Stimulated activated CD8-positive, alpha-beta memory T cell treated with anti-CD3 and anti-CD28 coated beads, Interleukin-15, amount 100 ng/mL, for 1 hour (primary cell): ENCODE results near the gene FGF21.
"Not testable (repeated sequence)": the region's sequence is repeated elsewhere in the genome, so short reads cannot be mapped to it uniquely, and the experiment has no call there.

Source experiments
- DNase-seq: peaks from one replicate; pipeline ENCODE4 v3.0.0-alpha.2; 2020; ENCODE audit warnings: low read depth

Gene FGF21

DNA sequence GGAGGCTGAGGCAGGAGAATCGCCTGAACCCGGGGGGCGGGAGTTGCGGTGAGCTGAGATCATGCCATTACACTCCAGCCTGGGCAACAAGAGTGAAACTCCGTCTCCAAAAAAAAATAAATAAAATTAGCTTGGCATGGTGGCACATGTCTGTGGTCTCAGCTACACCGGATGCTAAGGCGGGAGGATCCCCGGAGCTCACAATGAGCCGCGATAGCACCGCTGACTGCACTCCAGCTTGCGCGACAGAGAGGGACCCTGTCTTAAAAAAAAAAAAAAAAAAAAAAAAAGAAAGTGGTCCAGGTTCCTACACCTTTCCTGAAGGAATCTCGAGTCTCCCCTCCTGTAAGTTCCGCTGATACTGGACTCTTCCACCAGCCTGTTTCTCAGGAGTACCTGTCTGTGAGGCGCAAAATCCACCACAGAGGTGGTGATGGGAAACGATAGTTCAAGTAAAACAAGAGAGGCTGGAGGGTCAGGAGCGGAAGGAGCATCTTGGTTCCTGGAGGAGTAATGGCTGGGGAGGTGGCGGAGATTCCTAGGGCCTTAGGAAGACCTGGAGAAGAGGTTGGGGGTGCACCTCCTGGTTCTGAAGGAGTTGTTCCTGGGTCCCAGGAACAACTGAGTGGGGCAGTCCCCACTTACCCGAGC lies 3.4 kb upstream of the FGF21 start:
- DNase-seq = no peak

DNA sequence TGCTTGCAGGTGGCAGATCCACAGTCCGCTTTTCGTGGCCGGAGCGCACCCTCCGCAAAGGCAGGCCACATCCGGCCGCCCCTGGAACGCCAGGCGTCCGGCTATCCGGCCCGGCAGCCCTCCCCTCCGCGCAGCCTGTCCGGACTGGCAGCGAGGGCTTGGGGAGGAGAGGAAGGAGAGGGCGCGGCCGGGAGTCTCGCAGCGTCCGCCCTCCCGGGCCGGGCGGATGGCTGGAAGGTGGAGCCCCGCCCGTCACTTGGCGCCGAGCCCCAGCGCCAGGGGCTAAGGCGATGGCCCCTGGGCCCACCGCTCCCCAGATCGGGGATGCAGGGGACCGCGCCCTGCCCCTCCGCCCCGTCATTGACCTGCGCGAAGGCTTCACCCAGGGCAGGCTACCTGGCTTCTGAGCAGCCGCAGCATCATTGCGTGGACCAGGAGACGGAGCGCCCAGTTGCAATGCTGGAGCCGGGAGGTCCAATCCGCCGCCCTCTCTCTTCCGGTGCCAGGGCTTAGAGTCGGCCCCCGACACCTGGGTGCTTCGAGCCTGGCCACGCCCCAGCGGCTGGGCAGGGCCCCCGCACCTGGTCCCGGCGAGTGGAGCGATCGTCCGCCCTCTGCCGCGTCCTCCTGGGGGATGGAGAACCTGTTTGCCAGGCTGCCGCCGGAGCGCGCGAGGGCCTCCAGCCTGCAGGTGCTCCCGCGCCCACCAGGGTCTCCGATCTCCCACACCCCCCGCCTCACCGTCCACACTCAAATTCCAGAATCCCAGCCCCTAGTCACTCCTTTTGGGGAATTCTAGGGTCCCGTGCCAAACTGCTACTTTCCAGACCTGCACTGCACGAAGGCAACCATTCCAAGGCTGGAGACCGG lies 2.6 kb upstream of the FGF21 start, which contains the start of gene FUT1:
TSS of gene FUT1 (minus strand) at position 146 of the 870 bp plus-strand sequence. CDS start 1,360 bp downstream, outside the sequence.
- DNase-seq = no peak

DNA sequence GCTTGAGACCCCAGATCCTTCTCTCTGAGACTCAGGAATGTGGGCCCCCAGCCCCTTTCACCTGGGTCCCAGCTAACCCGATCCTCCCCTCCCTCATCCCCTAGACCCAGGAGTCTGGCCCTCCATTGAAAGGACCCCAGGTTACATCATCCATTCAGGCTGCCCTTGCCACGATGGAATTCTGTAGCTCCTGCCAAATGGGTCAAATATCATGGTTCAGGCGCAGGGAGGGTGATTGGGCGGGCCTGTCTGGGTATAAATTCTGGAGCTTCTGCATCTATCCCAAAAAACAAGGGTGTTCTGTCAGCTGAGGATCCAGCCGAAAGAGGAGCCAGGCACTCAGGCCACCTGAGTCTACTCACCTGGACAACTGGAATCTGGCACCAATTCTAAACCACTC lies 463 bp downstream of the FGF21 start:
- DNase-seq = no peak

DNA sequence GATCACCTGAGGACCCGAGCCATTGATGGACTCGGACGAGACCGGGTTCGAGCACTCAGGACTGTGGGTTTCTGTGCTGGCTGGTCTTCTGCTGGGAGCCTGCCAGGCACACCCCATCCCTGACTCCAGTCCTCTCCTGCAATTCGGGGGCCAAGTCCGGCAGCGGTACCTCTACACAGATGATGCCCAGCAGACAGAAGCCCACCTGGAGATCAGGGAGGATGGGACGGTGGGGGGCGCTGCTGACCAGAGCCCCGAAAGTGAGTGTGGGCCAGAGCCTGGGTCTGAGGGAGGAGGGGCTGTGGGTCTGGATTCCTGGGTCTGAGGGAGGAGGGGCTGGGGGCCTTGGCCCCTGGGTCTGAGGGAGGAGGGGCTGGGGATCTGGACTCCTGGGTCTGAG lies 888 bp downstream of the FGF21 start:
- no peak for DNase-seq

DNA sequence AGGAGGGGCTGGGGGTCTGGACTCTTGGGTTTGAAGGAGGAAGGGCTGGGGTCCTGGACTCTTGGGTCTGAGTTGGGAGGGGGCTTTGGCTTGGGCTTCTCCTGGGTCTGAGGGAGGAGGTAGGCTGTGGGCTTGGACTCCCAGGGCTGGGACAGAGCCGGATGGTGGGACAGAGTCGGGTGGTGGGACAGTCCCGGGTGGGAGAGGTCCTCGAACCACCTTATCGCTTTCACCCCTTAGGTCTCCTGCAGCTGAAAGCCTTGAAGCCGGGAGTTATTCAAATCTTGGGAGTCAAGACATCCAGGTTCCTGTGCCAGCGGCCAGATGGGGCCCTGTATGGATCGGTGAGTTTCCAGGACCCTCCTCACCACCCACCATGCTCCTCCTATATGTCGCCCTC lies 1.4 kb downstream of the FGF21 start:
- DNase-seq = no peak

DNA sequence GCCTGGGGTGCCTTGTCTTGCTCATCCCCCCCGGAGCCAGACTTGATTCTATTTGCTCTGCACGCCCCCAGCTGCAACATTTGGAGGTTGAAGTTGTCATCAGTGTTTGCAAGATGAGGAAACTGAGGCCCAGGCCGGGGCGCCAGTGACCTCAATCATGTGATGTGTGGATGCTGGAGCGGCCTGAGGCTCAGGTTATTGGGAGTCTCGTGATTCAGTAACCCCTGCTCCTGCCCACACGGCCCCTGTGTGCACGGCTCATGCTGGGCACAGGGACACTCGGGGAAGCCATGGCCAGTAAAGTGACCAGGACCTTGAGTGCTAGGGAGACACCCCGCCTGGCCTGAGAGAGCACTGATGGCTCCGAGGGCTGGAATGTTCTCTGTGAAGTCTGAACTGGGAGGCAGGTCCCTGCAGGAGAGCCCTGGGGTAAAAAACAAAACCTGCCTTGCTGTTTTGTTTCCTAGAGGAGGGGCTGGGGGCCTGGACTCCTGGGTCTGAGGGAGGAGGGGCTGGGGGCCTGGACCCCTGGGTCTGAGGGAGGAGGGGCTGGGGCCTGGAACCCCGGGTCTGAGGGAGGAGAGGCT lies 1.9 kb downstream of the FGF21 start:
- no peak for DNase-seq

DNA sequence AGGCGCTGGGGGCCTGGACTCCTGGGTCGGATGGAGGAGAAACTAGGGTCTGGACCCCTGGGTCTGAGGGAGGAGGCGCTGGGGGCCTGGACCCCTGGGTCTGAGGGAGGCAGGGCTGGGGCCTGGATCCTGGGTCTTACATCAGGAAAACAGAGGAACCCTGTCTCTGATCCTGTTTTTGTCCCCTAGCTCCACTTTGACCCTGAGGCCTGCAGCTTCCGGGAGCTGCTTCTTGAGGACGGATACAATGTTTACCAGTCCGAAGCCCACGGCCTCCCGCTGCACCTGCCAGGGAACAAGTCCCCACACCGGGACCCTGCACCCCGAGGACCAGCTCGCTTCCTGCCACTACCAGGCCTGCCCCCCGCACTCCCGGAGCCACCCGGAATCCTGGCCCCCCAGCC lies 2.4 kb downstream of the FGF21 start:
- DNase-seq = no peak

DNA sequence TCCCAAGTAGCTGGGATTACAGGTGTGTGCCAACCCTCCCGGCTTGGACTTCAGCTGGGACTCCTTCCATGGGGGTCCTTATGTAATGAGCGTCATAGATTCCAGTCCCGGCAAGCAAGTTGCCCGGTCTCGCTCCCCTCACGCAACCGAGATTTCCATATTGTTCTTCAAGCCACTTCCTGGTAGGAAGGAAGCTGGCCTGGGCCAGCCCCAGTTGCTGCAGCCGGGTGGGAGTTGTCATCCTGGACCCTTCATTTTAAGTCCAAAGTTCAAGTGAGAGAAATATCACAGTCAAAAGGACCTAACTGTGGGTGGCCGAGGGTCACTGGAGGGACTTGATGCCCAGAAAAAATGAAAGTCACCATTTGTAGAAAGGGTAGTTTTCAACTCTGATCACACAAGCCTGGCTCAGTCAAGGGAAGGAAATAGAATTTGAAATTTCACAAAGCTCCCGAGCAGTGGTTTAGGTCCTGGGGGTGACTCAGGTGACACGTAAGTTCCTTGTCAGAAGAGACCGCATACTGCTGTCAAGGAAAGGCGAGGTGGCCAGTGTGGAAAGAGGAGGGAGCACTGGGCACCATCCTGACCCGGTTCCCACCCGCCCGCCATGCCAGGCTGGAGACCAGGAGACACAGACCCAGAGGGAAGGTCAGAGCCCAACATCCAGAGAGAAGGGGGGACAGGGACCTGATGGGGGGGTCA lies 5.3 kb downstream of the FGF21 start:
- no peak for DNase-seq

DNA sequence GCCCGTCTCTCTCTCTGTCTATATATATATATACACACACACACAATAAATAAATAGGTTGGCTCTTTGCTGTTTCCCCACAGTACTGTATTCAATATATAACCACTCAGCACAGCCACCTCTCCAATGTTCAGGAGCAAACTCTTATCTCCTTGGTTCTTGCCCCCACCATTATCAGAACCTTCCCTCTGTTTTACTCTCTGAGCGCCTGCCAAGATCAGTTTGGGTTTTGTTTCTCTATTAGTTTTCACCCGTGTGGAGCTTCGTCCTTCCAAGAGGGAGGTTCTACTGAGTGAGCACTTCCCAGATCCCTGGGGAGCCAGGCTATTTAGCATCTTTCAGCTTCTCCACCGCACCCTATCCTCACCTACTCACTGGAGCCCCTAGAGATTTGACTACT lies 10.5 kb downstream of the FGF21 start:
- DNase-seq = not testable (repeated sequence)

DNA sequence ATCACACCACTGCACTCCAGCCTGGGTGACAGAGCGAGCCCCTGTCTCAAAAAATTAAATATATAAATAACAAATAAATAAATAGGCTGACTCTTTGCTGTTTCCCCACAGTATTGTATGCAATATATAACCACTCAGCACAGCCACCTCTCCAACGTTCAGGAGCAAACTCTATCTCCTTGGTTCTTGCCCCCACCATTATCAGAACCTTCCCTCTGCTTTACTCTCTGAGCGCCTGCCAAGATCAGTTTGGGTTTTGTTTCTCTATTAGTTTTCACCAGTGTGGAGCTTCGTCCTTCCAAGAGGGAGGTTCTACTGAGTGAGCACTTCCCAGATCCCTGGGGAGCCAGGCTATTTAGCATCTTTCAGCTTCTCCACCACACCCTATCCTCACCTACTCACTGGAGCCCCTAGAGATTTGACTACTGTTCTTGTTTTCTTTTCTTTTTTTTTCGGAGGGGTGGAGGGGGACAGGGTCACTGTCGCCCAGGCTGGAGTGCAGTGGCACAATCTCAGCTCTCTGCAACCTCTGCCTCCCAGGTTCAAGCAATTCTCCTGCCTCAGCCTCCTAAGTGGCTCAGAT lies 12.9 kb downstream of the FGF21 start:
- DNase-seq = not testable (repeated sequence)

DNA sequence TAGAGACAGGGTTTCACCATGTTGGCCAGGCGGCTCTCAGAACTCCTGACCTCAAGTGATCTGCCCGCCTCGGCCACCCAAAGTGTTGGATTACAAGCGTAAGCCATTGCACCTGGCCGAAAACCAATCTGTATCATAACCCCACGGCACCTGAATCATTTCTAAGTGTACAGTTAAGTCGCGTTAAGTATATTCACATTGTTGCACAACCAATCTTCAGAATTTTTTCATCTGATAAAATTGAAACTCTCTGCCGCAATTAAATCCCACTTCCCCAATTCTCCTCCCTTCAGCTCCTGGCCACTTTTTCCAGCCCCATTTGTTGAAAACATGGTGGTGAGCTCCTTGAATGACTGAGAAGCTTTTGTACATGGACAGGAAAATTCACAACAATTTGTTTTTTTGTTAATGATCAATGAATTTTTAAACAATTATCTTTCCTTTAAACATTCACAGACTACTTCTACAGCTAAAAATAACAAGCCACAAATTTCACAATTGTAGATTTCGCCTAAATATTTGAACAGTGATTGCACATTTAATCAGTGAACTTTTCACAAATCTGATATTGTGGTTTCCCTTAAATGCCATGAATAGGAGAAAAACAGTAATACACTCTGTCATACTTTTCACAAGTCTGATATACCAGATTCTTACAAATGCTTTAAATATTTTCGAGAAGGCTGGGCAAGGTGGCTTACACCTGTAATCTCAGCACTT lies 13.8 kb downstream of the FGF21 start:
- DNase-seq = no peak

DNA sequence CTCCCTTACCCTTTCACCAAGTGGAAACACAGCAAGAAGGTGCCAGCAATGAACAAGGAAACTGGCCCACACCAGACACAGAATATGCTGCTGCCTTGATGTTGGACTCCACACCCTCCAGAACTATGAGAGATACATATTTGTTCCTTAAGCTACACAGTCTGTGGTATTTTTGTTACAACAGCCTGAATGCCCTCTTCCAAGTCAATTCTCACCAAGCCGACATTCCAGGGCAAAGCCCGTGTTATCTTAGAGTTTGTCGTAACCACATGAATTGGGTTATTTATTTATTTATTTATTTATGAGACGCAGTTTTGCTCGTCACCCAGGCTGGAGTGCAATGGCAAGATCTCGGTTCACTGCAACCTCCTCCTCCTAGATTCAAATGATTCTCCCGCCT lies 14.9 kb downstream of the FGF21 start:
- no peak for DNase-seq

DNA sequence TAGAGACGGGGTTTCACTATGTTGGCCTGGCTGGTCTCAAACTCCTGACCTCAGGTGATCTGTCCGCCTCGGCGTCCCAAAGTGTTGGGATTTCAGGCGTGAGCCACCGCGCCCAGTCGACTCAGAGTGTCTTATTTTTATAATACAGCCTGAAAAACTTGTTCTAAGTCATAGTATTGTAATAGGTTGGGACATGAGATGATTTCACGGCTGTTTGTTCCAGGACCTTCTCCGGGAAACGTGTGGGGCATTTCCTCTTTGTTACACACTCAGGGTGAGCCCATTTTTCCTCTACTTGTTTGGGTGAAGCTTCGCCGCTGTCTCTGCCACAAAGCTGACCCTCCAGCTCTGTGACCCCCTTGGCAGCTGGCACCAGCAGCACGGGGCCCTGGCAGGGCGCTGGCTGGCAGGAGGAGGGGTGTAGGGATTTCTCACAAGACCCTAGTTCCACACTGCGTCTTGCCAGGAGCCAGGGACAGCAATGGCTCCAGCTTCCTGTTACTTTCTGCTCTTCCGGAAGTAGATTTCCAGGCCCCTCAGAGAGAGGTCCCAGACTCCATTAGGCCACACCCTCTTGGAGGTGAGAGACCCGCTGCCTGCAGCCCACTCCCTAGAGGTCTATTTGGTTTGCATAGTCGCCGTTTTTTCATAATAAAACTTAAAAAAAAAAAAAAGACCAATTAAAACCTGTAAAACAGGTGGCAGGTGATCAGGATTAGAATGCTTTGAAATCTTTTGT lies 15.6 kb downstream of the FGF21 start:
- DNase-seq = no peak

DNA sequence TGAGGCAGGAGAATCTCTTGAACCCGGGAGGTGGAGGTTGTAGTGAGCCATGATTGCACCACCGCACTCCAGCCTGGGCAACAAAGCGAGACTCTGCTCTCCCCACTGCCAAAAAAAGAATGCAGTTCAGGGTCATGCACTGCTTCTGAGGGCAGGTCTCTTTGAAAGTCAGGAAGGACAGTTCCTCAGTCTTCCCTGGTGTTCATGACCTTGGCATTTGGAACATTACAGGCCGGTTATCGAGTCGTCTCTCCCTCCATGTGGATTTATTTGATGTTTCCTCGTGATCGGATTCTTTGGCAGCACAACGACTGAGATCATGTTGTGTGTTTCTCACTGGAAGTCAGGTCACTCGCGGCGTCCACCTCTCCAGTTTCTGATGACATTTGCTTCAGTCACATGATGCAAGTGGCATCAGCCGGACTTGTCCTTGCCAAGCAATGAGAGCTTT lies 17.2 kb downstream of the FGF21 start:
- DNase-seq = no peak

DNA sequence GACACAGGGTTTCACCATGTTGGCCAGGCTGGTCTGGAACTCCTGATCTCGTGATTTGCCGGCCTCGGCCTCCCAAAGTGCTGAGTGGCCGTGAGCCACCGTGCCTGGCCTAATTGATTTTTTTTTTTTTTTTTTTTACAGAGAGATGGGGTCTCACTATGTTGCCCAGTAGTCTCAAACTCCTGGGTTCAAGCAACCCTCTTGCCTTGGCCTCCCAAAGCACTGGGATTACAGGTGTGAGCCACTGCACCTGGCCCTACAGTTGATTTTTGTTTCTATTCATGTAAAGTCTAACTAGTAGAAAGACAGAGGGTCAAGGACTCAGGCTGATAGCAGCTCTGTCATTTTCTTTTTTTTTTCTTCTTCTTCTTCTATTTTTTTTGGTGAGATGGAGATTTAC lies 21.8 kb downstream of the FGF21 start:
- no peak for DNase-seq

DNA sequence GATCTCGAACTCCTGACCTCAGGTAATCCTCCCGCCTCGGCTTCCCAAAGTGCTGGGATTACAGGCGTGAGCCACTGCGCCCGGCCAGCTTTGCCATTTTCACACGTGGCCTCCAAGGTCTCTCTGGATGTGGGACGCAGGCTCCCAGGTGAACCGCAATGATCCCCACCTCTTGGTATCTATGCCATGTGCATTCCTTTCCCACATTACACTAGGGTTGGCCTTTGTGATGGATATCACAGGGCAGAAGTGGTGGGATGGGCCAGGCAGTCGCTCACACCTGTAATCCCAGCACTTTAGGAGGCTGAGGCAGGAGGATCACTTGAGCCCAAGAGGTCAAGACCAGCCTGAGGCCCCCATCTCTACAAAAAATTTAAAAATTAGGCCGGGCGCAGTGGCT lies 22.4 kb downstream of the FGF21 start:
- no peak for DNase-seq

DNA sequence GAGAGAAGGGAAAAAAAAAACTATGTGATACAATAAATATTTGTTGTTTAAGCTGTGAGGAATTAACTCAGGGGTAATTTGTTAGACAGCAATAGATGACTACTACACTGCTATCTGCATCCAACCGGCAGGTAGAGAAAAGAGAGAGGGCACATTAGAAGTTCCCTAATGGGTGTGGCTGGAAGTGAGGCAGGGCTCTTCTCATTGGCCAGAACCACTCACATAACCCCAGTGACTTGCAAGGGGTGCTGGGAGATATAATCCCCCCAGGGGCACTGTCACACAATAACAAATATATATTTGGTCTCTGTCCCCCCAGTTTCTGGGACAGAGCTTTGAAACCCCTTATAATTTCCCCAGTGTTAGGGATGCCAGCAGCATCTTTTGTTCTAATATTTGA lies 24.3 kb downstream of the FGF21 start:
- no peak for DNase-seq

DNA sequence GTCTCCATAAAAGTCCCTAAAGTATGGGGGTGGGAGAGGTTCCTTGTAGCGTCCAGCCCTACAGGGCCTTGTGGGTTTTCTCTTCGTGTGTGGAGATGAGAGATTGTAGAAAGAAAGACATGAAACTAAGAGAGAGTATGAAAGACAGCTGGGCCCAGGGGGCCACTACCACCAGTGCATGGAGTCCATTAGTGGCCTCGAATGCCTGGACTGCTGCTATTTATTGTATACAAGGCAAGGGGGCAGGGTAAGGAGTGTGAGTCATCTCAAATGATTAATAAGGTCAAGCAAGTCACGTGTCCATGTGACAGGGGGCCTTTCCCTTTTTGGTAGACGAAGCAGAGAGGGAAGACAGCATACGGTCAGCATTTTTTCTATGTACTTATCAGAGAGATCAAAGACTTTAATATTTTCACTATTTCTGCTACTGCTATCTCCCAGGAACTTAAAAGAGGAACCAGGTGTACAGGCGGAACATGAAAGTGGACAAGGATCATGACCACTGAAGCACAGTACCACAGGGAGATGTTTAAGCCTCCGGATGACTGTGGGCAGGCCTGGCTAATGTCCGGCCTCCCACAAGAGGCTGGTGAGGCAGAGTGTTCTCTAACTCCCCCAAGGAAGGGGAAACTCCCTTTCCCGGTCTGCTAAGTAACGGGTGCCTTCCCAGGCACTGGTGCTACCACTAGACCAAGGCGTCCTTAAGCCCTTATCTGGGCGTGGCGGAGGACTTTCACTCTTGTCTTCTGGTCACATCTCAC lies 25.5 kb downstream of the FGF21 start:
- no peak for DNase-seq

DNA sequence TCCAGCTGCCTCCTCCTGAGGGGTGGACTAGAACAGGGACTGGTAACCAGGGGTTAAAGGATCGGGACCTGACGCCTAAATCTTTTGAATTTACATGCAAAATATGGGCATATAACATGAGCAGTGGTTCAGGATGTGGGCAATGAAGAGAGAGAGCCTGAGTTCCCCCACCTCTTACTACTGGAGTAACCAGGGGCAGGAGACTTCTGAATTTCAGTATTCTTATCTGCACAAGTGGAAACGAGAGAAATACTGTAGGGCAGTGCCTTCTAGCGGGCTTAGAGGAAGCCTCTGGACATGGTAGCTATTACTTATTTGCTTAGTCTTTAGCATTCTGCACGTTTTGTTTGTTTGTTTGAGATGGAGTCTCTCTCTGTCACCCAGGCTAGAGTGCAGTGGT lies 29.2 kb downstream of the FGF21 start:
- DNase-seq = no peak

DNA sequence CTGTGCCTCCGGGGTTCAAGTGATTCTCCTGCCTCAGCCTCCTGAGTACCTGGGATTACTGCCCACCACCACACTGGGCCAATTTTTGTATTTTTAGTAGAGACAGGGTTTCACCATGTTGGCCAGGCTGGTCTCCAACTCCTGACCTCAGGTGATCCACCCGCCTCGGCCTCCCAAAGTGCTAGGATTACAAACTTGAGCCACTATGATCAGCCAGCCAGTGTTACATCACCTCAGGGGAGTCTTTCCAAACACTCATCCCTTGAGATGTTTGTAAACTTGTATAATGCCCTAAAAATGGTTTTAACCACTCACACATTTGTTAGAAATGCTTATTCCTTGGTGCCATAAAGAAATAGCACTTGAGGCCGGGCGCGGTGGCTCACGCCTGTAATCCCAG lies 31.1 kb downstream of the FGF21 start:
- DNase-seq = not testable (repeated sequence)
